ENCODE data around the gene RAB8A.
"Not testable (repeated sequence)": the region's sequence is repeated elsewhere in the genome, so short reads cannot be mapped to it uniquely, and the experiment has no call there.

RAB8A gene

GRCh38 chr19:16078759-16079707, 32.7 kb upstream of the RAB8A start:
- FAIRE-seq, result peak; percentile 37

- no peak for FAIRE-seq
These were observed 27.5 kb upstream of the RAB8A start for GRCh38 chr19:16084067-16084685.

DNA sequence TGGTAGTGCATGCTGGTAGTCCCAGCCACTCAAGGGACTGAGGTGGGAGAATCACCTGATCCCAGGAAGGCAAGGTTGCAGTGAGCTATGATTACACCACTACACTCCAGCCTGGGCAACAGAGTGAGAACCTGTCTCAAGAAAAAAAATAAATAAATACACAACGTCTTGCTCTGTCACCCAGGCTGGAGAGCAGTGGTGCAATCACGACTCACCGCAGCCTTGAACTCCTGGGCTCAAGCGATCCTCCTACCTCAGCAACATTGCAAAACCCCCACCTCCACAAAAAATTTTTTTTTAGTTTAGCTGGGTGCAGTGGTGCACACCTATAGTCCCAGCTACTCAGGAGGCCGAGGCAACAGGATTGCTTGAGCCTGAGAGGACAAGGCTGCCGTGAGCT, 26.6 kb upstream of the RAB8A start:
- no peak for FAIRE-seq

GRCh38 chr19:16087404-16087803, 24.3 kb upstream of the RAB8A start:
- FAIRE-seq, result not testable (repeated sequence)

- FAIRE-seq, result no peak
These were observed 23.7 kb upstream of the RAB8A start for GRCh38 chr19:16087940-16088339.

DNA sequence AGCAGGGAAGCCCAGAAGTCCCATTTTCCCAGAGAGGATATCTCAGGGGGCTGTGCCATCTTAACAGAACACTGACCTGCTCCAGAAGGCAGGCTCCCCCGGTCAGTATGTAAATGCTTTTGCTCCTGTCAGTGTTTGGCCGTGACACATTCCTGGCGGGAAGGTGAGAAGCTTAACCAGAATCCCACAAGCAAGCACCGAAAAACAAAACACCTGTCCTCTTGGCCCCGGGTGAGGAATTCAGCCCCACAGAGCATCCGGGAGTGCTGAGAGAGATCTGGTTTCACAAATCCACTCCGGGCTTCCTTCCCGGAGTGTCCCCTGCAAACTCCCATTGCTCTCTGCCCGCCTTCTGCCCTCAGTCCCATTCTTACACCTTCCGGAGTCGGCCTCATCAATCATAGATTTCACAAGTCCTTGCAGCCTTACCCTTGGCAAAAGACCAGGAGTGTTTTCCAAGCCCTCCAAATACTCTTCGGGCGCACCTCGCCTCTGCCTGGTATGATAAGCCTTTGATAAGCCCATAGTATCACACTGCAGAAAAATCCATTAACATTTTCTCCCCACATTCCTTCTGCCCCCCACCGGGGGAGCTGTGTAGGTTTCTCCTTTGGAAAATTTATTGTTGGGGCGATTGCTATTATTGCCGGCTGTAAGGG, 23.2 kb upstream of the RAB8A start:
- no peak for FAIRE-seq

DNA sequence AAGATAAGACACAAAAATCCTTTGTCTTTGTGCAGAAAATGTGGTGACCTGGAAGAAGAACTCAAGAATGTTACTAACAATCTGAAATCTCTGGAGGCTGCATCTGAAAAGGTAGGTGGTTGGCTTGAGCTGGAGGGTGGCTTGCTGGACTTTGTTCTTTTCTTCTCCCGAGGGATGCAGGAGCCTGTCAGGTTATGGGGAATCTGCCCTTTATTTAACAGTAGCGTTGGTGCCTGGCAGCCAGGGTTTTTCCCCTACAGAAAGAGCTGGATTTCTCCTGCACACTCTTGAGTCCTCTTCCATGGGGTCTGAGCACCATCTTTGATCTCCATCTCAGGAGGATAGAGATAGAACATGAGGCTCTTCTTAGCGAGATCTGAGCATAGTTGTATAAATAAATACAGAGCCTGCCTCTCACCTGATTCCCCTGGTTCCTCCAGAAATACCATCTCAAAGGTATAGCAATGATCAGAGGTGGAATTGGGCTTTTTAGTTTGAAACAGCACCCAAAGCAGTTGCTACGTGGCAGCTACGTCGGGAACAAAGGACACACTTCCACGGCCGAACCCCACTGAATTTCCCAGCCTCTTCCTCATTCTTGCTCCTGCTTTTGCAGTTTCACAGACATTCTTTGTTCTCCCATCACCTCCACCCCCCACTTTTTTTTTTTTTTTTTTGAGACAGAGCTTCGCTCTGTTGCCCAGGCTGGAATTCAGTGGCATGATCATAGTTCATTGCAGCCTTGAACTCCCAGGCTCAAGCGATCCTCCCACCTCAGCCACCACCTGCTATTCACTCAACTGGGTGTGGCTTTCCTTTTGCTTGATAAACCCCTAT, 22.5 kb upstream of the RAB8A start:
- no peak for FAIRE-seq

DNA sequence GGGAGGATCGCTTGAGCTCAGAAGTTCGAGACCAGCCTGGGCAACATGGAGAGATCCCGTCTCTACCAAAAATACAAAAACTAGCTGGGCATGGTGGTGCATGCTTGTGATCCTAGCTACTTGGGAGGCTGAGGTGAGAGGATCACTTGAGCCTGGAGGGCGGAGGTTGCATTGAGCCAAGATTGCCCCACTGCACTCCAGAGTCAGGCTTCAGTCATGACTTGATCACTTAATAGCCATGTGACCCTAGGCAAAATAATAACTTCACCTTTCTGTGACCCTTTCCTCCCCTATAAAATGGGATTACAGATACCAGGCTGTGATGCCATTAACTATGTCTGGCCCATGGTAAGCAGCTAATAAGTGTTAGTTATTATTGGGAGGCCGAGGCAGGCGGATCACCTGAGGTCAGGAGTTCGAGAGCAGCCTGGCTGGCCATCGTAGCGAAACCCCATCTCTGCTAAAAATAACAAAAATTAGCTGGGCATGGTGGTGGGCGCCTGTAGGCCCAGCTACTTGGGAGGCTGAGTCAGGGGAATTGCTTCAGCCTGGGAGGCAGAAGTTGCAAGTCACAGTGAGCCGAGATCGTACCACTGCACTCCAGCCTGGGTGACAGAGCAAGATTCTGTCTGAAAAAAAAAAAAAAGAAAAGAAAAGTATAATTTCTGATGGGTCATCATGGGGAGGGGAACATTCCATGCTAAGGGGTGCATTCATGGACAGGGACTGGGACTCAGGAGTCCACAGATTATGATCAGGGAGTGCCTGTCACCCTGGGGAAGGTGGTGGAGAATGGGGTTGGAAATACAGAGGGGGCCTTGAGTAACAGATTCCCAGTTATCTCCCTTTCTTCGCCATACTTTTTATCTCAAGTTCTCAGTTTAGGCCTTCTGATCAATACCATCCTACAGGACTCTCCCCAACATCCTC, 19.9 kb upstream of the RAB8A start:
- FAIRE-seq, result no peak

DNA sequence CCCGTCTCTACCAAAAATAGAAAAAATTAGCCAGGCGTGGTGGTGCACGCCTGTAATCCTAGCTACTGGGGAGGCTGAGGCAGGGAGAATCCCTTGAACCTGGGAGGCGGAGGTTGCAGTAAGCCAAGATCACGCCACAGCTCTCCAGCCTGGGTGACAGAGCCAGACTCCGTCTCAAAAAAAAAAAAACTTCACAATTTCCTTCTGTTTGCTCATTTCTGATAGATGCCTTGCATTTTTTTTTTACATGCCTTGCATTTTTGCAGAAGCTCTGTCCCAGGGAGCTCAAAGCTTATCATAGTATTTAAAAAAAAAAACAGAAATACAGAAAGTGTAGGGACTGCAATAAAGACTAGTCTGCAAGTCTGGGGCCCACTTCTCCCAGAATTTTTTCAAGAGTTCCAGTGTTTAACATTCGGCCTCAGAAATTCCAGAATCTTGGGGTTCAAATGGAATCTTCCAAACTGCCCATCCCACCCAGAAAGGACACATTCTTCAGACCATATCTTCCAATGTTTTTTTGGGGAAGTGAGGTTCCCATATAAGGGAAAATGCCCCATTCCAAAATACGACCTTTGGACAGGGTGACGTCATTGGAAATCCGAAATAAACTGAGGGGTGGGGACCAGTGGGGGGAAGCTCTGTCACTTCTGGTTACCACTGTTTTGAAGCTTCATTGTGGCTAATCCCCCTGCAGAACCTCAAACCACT, 17.2 kb upstream of the RAB8A start:
- FAIRE-seq, result no peak

DNA sequence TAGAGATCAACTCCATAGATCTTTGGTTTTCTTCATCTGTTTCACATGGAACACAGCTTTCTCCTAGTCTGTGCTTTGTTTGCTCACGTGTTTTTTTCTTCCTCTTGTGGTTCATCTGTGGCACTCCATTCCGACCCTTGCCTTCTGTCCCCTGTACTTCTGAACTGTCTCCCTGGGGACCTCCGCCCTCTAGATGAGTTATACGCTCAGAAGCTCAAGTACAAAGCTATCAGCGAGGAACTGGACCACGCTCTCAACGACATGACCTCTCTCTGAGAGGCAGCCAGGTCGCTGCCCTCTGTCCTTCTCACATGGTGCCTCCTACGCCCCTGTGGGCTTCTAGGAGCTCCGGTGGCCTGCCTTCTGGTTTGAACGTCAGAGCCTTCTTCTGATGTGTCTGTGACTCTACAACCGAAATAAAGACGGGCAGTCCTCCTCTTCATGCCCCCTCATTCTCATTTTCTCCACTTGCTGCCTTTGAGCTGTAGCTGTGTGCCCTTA, 16.6 kb upstream of the RAB8A start:
- FAIRE-seq, result no peak

- FAIRE-seq, result no peak
These were observed 15.3 kb upstream of the RAB8A start for GRCh38 chr19:16096280-16096855.

- FAIRE-seq, result no peak
These were observed 13.3 kb upstream of the RAB8A start for GRCh38 chr19:16098416-16098768.

GRCh38 chr19:16098821-16099220, 12.9 kb upstream of the RAB8A start:
- no peak for FAIRE-seq

- not testable (repeated sequence) for FAIRE-seq
These were observed 12.2 kb upstream of the RAB8A start for GRCh38 chr19:16099314-16099965.

DNA sequence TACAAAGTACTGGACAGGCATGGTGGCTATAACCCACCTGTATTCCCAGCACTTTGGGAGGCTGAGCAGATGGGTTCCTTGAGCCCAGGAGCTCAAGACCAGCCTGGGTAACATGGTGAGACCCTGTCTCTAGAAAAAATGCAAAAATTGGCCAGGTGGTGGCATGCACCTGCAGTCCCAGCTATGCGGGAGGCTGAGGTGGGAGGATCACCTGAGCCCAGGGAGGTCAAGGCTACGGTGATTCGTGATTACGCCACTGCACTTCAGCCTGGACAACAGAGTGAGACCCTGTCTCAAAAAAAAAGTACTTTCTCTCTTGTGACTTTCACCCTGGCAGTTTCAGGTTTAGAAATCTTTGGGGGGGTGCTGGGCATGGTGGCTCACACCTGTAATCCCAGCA, 11.2 kb upstream of the RAB8A start:
- FAIRE-seq, result no peak

DNA sequence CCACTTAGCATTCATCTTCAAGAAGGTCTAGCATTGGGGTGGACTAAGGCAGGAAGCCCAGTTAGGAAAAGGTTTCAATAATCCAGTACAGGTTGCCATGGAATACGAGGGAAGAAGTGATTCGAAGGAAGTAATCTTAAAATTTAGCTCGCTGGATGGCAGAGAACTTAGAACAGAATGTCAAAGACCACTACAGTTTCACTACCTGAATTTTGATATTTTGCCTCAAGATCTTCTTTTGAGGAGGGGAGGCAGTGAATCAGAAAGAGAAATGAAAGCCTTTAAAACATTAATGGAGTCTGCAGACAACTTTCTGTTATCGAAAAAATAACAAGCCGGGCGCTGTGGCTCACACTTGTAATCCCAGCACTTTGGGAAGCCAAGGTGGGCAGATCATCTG, 7.0 kb upstream of the RAB8A start:
- FAIRE-seq, result no peak

- no peak for FAIRE-seq
These were observed 5.6 kb upstream of the RAB8A start for GRCh38 chr19:16106121-16106520.

DNA sequence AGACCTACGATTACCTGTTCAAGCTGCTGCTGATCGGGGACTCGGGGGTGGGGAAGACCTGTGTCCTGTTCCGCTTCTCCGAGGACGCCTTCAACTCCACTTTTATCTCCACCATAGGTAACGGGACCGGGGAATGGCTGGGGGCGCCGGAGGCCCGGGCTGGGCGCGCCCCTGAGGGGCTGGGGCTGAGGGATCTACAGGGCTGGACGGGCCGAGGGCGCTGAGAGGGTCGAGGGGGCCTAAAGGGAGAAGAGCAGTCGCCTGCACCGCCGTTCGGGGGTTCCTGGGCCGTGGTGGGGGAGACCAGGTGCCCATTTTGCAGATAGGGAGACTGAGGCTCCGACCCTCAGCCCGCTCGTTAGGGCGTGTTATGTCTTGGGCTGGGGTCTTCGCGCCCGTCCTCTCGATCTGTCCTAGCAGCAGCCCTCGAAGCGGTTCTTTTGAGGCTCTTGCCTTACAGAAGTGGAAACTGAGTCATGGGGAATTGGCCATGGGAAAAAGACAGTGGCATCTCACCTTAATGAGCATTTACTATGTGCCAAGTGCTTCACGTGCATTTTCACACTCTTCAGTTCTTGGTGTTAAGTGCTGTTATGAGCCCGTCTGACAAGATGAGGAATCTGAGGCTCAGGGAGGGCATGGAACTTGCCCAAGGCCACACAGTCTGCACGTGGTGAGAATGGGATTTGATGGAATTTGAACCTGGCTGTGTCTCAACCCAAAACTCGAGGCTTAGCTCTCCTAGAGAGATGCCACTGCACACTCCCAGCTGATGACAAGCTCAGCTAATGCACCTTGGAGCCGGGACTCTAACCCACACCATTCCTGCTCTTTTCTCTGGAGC, 442 bp downstream of the RAB8A start:
- FAIRE-seq, result no peak

GRCh38 chr19:16112778-16113177, 1.1 kb downstream of the RAB8A start:
- no peak for FAIRE-seq

Measured in G401.6 (cell line).